Adrenal gland (tissue), 19 donors: ENCODE measurements around the gene GPR151. TPM values are rescaled to one million over a fixed set of nuclear protein-coding genes. Genes with fewer than 3 reads are reported as not detected.

Experiments used
- DNase-seq, 7 donors: peaks; one replicate each; pipeline ENCODE4 v3.0.0-alpha.2; 2019 to 2020
- H3K27ac ChIP-seq, 5 donors: fragments of 200-600 bp; sonication (generic) in 4 of 5; 1 replicate in 3 of 5; 2 replicates in 2 of 5; pipeline versions ENCODE4 v1.5.1 to v1.8.0; 2016 to 2020; ENCODE audit warnings: mild to moderate bottlenecking in 1 of 5
- H3K27me3 ChIP-seq: fragments of 200-600 bp; 2 replicates; pipeline ENCODE4 v1.8.0; 2021
- H3K36me3 ChIP-seq, 2 donors: fragments of 200-600 bp; replicated peaks in 1 of 2; 1 replicate in 1 of 2; 2 replicates in 1 of 2; pipeline versions ENCODE4 v1.5.1 to v1.8.0; 2018 to 2022
- H3K4me1 ChIP-seq, 2 donors: fragments of 200-600 bp; replicated peaks in 1 of 2; 1 replicate in 1 of 2; 2 replicates in 1 of 2; pipeline versions ENCODE4 v1.5.1 to v1.8.0; 2018 to 2021
- H3K4me3 ChIP-seq, 4 donors: fragments of 200-600 bp; sonication (generic) in 3 of 4; one replicate each; pipeline ENCODE4 v1.5.1; 2016 to 2018
- H3K9me3 ChIP-seq, 3 donors: fragments of 200-600 bp; sonication (generic) in 1 of 3; replicated peaks in 1 of 3; 1 replicate in 2 of 3; 2 replicates in 1 of 3; pipeline versions ENCODE4 v1.5.1 to v1.8.0; 2016 to 2021
- POLR2A ChIP-seq, 2 donors: fragments of 450-650 bp; IDR thresholded peaks; one replicate each; pipeline ENCODE4 v1.6.1; 2017; ENCODE audit warnings: antibody characterized with exemption in 2 of 2, mild to moderate bottlenecking in 2 of 2, moderate library complexity in 1 of 2
- WGBS, 4 donors: extraction: QIAGEN DNeasy Blood & Tissue Kit in 2 of 4; methylation state at CpG; one replicate each; pipeline versions ENCODE4 v1.1.5 to v1.1.7; 2013 to 2017; 5-methylcytosine and 5-hydroxymethylcytosine counted together
- intact Hi-C, 2 donors: fragments of 100-400 bp; cut with DNase I; formaldehyde crosslinking; loops; one replicate each; pipeline versions ENCODE4 v1.14.1 to v1.15.0; 2022 to 2023
- long read RNA-seq, 10 donors: library from polyadenylated mRNA in 3 of 10; unstranded in 2 of 10; stranded (forward) in 1 of 10; transcript quantifications; one replicate each; pipeline ENCODE4 v2.0.0 and lab custom pipeline, GENCODE V29; 2021 to 2026
- polyA plus RNA-seq, 3 donors: library from polyadenylated mRNA; stranded (reverse); fragments of 200-250 nt in 2 of 3; fragments of 350-450 nt in 1 of 3; fragmentation: Illumina TruSeq in 1 of 3; extraction: RNeasy Lipid Tissue Mini Kit (QIAGEN cat#74804) in 1 of 3; gene quantifications; one replicate each; pipeline ENCODE4 v1.2.3, GENCODE V29; 2013 to 2014
- total RNA-seq, 9 donors: library from RNA; depleted of rRNA in 4 of 9; stranded (reverse); fragments of >200 nt in 4 of 9; fragments of 120-200 nt in 1 of 9; fragmentation: NEBNext Ultra II Directional in 1 of 9; extraction: Animal tissue kit (Norgen Biotek cat#: 25700) in 1 of 9; gene quantifications; one replicate each; pipeline versions ENCODE4 v1.1.0 to v1.2.4, GENCODE V29; 2013 to 2023
- TF ChIP-seq, protein P1 (sequence below), 6 experiments: fragments of 450-650 bp in 4 of 6; fragments of 200-600 bp in 2 of 6; sonication (generic) in 1 of 6; IDR thresholded peaks; 1 replicate in 5 of 6; 2 replicates in 1 of 6; pipeline versions ENCODE4 v1.5.1 to v1.8.0; 2016 to 2021; ENCODE audit warnings: antibody characterized with exemption in 6 of 6, mild to moderate bottlenecking in 2 of 6, moderate library complexity in 1 of 6
- donor health status: healthy with polysubstance abuse.
- donor health status: Bipolar disorder and iron deficiency.
- donor health status: DM: yes; HTN: yes; CAD: no.
- donor health status: DM: no; HTN: no; CAD: no.
- donor health status: DM: no; HTN: no; CAD: no.
- donor health status: DM: yes; HTN: yes; CAD: no.

The GPR151 gene
- total RNA-seq (not detected), polyA plus RNA-seq (not detected)
- long read RNA-seq, donor 1 = 0 reads
- long read RNA-seq, donor 2 = 0 reads
- long read RNA-seq, donor 3 = 0 reads
- long read RNA-seq, donor 4 = 0 reads
- long read RNA-seq, donor 5 = 0 reads
- long read RNA-seq, donor 6 = 0 reads
- long read RNA-seq, donor 7 = 0 reads
- long read RNA-seq, donor 8 = 0 reads
- long read RNA-seq, donor 9 = 0 reads
- long read RNA-seq, donor 10, partial matches to known transcripts = 0 of 1 reads
- long read RNA-seq, donor 10, other reads (novel, unspliced or antisense) = 0 of 1 reads

DNA sequence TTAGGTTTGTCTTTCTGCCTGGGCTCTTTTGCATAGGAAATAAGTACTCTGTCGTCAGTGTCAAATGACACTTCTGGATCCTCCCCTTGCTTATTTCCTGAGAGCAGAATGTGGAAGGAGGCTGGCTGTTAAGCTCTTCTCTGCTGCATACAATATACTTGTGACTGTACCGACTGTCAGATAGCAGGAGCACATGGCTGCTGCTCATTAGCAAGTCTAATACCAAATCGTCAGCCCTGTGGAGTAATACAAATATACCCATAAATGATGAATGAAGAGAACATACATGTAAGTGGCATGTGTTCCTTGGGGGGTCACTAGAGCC is at the start of gene GPR151:
Gene GPR151, minus strand, starts transcription at position 40 of the 325 bp plus-strand sequence. CDS start 77 bp downstream, outside the sequence.
- TF ChIP-seq, protein P1, sequence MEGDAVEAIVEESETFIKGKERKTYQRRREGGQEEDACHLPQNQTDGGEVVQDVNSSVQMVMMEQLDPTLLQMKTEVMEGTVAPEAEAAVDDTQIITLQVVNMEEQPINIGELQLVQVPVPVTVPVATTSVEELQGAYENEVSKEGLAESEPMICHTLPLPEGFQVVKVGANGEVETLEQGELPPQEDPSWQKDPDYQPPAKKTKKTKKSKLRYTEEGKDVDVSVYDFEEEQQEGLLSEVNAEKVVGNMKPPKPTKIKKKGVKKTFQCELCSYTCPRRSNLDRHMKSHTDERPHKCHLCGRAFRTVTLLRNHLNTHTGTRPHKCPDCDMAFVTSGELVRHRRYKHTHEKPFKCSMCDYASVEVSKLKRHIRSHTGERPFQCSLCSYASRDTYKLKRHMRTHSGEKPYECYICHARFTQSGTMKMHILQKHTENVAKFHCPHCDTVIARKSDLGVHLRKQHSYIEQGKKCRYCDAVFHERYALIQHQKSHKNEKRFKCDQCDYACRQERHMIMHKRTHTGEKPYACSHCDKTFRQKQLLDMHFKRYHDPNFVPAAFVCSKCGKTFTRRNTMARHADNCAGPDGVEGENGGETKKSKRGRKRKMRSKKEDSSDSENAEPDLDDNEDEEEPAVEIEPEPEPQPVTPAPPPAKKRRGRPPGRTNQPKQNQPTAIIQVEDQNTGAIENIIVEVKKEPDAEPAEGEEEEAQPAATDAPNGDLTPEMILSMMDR (IDR thresholded peaks at IDR 0.05) = no peak
- TF ChIP-seq POLR2A (IDR thresholded peaks at IDR 0.05) = no peak
- intact Hi-C loops = no loop called here
- DNase-seq = no peak
- WGBS, 4 donors = 20 to 38% (median 36%) methylated on average over 3 of the region's 3 CpGs
- H3K4me3 ChIP-seq = no peak within 1 kb of the TSS
- no peak within 1 kb of the TSS for H3K27ac ChIP-seq
- no peaks in the 10 kb centered on the region for H3K9me3 ChIP-seq
- H3K36me3 ChIP-seq = peaks cover 0 to 8% of the 10 kb centered on the region in 2 donors
- H3K4me1 ChIP-seq = no peaks in the 10 kb centered on the region
- H3K27me3 ChIP-seq = no peaks in the 10 kb centered on the region

DNA sequence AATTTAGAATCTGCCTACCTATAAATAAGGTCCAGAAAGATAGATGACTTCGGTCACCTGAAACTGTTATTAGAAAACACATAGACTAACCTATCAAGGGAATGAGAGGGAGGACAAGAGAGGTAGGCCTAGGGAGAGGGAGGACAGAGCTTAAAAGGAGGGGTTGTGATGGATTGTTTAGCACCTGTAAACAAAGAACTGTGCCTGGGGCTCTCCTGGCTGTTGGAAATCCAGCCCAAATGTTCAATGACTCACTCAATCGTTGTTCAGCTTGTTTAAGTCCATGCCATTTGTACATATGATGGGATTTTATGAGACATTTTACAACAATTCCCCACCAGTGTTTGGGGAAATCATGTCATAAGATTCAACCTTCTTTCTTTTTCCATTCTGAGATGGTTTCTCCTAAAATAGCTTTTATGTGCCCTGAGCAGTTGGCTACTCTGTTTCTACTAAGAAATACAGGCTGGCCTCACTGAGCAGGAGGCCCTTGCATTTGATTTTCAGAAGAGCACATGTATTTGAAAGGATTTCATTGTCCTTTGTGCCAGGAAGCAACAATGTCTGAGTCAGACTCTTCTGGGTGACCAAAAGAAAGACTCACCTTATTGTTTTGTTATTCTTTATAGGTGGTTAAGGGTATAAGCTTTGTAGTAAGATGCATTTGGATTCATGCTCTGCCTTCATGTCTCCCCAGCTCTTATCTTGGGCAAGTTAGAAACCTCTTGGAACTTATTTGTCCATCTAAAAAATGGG is 48.2 kb upstream of the GPR151 start:
- DNase-seq = no peak
- TF ChIP-seq, protein P1 (IDR thresholded peaks at IDR 0.05) = no peak
- no peak for TF ChIP-seq POLR2A (IDR thresholded peaks at IDR 0.05)
- WGBS, 4 donors = 57 to 74% (median 70%) methylated on average over 2 of the region's 2 CpGs
- no peak overlapping the region for H3K4me3 ChIP-seq
- H3K4me1 ChIP-seq = no peaks in the 10 kb centered on the region
- no peaks in the 10 kb centered on the region for H3K36me3 ChIP-seq
- no peak overlapping the region for H3K27ac ChIP-seq
- no peaks in the 10 kb centered on the region for H3K9me3 ChIP-seq
- intact Hi-C loops = no loop called here
- H3K27me3 ChIP-seq = no peaks in the 10 kb centered on the region

DNA sequence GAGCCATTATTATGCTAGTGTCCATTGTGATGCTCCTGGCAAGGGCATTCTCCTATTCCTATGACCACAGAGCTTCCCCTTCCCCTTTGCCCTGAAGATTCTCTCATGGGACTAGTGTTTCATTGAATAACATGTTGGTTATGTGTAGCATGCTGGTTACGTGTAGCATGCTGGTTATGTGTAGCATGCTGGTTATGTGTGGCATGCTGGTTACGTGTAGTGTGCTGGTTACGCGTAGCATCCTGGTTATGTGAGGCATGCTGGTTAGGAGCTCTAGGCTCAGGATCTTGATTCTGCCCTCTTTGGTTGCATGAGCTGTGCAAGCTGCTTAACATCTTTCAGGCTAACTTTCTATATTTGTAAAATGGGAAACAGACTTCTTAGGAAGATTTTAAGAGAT is 46.5 kb upstream of the GPR151 start:
- no peaks in the 10 kb centered on the region for H3K27me3 ChIP-seq
- intact Hi-C loops = no loop called here
- no peaks in the 10 kb centered on the region for H3K4me1 ChIP-seq
- H3K27ac ChIP-seq = no peak overlapping the region
- TF ChIP-seq, protein P1 (IDR thresholded peaks at IDR 0.05) = no peak
- no peak for TF ChIP-seq POLR2A (IDR thresholded peaks at IDR 0.05)
- DNase-seq = no peak
- H3K36me3 ChIP-seq = no peaks in the 10 kb centered on the region
- WGBS, 4 donors = 88 to 95% (median 93%) methylated on average over 4 of the region's 4 CpGs
- H3K9me3 ChIP-seq = no peaks in the 10 kb centered on the region
- H3K4me3 ChIP-seq = no peak overlapping the region

GRCh38 chr5:146561711-146562110 is 45.7 kb upstream of the GPR151 start:
- Histone ChIP-seq H3K4me1 (no peaks in the 10 kb centered on the region), H3K27ac (no peak overlapping the region), H3K36me3 (no peaks in the 10 kb centered on the region), H3K4me3 (no peak overlapping the region), H3K9me3 (no peaks in the 10 kb centered on the region), H3K27me3 (no peaks in the 10 kb centered on the region)
- intact Hi-C loops = no loop called here
- no peak for DNase-seq
- no peak for TF ChIP-seq POLR2A (IDR thresholded peaks at IDR 0.05)
- TF ChIP-seq, protein P1 (IDR thresholded peaks at IDR 0.05) = no peak
- WGBS, 4 donors = 78 to 85% (median 83%) methylated on average over 5 of the region's 5 CpGs
